Effector CD8-positive, alpha-beta T cell (primary cell): ENCODE data around the gene KLHL29.

ENCODE experiments used
- DNase-seq: peaks from one replicate; lab custom pipeline; 2025; lab: John Stamatoyannopoulos, UW

KLHL29 gene

DNA sequence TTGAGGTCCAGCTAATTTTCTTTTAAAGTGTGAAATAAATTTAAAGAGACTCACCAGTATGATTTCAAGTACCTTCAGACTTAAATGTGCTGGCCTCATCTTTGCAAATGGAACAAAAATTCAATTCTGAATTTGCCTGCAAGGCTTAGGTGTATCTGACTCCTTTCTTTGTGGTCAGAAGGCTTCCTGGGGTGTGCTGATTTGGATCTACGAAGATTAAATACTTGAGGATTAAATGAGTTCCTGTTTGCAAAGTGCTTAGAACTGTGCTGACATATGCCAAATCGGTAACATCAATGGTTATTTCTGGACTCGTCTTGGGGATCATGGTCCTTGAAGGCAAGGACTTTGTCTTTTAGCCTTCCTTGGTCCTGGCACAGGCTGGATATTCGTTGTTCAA lies 9.7 kb downstream of the KLHL29 start:
- DNase-seq: no peak

DNA sequence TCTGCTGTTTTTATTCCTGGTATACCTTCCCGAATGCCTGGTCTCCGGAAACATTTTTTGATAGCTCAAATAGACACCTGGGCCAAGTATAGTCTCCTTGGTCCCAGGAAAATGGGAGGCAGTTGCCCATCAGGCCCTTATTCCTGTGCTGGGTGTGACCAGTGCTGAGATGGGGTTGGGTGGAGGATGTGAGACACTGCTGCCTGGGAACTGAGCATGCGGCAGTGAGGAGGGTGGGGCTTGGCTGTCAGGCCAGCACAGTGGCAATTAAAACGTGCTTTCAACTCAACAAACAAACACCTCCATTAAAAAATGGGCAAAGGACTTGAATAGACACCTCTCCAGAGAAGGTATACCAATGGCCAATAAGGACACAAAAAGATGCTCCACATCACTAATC lies 12.5 kb downstream of the KLHL29 start:
- DNase-seq: no peak

DNA sequence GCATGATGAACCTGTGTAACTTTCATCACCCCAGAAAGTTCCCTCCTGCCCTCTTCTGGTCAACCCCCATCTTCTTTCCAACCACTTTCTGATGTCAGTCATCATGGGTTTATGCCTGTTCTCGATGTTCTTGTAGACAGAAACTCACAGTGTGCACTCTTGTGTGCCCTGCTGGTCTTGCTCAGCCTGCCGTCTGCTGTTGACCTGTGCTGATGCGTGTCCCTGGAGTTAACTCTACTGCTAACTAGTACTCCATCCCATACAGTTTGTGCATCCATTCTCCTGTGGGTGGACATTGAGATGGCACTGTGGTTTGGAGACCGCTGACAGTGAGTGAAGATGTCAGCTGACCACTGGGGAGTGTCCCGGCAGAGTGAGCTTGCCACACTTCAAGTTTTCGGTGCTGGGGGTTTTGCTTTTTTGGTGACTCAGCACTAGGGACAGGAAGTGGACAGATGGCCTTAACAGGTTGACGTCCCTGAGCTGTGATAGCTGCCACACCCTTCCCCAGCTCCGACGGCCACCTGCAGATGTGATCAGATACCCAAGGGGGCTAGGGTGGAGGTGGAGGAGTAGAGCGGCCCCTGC lies 14.8 kb downstream of the KLHL29 start:
- no peak for DNase-seq

DNA sequence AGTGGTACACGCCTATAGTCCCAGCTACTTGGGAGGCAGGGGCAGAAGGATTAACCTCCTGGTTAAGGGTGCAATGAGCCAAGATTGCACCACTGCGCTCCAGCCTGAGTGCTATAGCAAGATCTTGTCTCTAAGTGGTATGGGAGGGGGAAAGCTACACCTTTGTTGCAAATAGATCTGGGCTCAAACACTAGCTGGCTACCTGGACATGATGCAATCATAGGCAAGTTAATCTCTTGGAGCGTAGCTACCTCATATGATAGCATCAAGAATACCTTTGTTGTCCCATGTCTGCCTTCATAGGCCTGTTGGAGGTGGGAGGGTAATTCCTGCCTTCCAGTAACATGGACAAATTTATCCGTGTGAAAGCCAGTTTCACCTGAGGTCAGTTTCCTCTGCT lies 15.7 kb downstream of the KLHL29 start:
- DNase-seq: no peak

DNA sequence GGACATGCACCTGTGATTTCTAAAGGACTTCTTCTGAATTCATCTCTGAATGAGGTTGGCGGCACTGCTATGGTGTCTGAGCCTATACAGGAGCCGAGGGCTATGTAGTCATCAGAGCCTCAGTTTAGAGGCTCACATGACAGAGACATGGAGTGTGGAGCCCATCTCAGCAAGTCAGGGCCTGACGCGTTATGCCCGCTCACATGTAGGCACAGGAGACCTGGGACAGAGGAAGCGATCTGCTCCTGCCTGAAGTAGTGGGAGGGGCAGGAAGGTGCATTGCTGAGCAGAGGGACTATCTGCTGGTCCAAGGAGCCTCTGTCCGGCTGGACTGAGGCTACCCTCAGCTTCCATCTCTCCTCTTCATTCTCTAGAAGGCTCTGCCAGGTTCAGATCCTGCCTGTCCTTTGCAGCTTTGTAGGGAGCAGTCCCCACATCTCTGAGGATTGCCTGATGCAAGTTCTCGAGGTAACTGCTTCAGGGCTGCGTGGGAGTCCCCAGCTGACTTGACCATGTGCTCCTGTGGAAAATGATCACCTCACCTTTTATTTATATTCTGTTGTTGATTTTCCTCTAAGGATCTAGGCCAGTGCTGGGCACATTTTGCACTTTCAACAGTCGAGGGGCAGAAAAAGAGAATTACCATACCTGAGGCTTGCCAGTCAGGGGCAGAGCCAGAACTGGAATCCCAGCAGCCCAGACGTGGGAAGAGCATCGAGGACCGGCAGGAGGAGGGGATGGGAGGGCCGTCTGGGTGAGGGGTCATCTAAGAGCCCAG lies 16.6 kb downstream of the KLHL29 start:
- no peak for DNase-seq

DNA sequence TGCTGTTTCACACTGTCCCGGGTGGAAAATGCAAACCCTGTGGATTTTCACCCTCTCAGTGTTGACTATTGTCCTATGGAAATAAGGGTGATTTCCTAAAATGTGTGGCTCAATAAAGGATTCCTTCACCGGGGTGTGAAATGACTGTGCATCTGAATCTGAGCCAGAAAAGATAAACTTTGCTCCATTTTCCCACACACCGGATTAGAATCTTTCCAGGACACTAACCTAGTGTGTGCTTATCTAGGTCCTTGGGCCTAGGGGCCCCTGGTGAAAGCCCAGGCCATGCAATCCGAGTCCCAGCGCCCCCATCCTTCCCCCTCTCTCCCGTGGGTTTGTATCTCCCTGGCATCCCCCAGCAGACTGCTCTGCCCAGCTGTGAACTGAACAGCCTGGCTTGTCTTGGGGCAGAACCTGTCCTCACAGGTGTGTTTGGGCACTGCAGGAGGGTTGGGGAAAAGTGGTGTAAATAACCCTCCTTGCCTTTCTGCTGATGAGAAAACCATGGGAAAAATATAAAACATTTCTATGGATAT lies 17.3 kb downstream of the KLHL29 start:
- no peak for DNase-seq

DNA sequence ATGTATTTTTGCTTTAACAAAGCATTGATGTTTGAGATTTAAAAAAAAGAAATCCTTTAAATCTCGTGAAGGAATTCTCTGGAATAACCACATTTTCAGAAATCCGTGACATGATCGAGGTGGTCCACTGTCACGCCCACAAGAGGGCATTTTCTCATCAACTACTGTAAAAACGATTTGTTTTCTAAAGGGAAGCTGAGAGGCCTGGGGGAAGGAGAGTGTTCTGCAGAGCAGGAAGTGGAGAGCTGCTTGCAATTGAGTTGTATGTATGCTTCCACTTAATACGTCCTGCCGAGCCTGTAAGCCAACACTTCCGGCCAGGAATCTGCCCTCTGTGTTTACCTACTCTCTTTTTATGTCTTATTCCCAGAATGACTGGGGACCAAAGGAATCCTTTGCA lies 19.4 kb downstream of the KLHL29 start:
- DNase-seq: no peak

DNA sequence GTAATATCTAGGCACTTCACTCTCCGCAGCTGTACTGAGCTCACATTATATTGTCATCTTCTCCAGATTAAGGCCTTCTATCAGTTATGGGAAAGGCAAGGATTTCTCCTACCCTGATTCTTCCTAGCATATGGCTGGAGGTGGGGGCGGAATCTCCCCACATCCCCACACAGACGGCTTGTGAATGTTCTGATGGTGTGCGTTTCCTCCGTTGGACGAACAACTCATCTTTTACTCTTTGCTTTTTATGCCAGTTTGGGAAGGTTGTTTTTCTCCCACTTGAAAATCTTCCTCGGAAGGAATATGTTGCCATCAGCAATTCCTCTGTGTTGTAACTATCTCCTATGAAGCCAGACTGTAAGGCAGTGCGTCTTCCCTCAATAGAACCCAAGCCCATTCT lies 24.3 kb downstream of the KLHL29 start:
- DNase-seq: no peak

DNA sequence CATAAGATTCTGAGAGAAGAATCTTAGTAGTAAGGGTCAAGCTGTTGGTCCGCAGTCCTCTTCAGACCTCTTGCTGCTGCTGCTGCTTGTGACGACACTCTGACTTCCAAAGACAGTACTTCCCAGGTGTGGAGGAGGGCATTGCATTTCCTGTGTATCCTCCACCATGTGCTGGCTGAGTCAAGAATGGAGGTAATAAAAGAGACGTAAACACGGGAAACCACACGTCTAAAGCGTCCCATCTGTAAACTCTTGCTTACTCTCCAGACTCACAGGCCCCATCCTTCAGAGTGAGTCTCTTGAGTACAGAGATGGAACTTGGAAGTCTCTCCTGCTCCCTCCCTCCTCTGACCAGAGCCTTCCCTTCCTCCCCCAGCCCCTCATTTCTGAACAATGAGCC lies 25.6 kb downstream of the KLHL29 start:
- DNase-seq: no peak

DNA sequence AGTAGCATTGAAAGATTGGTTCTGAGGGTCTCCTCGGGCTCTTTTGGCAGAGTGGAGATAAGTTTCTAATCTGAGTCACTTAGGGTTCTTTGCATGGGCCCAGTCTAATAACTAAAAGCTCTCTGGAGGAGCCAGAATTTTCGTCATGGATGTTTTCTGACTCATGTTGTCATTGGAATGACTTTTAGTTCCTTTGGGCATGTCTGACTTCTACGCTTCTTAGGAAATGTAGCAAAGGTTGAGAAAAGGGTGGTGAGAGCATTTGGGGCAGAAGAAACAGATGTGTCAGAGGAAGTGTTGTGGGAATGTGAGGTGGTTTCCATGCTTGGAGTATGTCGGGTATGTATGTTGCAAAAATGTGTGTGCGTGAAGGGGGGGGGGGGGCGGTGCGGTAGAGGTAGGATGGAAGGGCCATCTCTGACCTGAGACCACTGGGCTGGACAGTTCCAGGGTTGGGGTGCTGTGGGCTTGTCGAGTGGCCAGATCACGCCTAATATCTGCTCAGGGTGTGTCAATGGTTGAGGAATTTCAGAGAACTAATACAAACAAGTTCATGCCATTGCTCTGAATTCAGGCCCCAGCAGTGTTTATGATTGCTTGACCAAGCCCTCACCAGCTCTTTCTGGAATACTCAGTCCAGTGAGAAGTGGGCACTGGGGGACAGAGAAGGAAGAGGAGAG lies 26.9 kb downstream of the KLHL29 start:
- DNase-seq: no peak

DNA sequence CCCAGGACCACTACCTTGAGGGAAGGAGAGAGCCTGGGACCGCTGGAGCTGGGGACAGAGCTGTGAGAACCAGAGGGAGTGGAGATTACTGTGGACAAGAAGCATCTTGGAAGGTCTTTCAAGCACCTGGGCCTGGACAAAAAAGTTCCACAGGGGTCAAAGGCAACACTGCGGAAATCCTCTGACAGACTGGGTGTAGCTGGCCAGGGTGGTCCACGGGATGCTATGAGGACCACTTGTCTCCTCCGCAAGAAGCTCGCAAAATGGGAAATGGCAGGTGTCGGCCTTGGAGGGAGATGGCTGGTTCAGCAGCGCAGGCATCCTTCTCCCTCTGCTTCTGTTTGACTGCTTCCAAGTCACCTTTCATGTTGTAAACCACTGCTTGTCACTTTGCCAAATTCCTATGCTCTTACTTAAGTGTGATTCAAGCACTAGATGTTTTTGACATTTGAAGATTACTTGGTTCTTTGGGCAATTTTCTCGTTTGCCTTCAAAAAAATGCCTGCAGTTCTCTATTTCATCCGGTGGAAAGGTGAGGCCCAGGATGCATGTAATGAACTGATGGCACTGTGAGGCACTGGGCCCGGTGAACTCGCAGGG lies 27.7 kb downstream of the KLHL29 start:
- DNase-seq: no peak

DNA sequence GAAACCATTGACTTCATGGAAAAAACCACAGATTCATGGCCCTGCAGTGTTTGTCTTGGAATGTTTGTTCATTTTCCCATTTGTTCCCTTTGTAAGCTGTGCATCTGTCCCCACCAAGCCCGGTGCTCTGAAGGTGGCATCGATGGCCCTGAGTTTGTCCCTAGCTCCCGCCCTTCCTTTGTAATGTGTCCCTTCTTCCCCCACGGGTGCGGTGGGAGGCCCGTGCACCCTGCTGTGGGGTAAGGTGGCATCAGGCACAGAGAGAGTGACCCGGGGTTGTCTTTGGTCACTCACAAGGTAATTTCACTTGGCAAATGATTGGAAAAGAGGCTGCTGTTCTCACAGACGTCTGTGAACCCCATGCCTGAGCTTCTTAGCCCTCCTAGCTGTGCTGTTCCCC lies 28.7 kb downstream of the KLHL29 start:
- DNase-seq: no peak

DNA sequence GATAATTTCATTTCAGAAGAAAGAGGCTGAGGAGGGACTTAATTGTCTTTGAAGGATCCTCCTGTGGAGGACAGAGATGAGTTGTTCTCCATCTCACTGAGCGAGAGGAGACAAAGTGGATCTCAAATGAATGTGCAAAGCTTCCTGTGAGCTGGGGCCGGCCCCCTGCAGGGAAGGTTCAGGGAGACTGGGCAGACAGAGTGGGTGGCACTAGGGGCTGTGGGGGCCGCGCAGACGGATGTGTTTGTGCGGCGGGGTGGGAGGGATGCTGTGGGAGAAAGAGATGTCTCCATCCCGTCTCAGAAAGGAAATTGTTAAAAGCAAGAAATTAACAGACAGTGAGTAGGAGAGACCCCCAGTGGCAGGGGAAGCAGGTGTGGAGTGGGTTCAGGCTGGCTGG lies 29.1 kb downstream of the KLHL29 start:
- DNase-seq: no peak

DNA sequence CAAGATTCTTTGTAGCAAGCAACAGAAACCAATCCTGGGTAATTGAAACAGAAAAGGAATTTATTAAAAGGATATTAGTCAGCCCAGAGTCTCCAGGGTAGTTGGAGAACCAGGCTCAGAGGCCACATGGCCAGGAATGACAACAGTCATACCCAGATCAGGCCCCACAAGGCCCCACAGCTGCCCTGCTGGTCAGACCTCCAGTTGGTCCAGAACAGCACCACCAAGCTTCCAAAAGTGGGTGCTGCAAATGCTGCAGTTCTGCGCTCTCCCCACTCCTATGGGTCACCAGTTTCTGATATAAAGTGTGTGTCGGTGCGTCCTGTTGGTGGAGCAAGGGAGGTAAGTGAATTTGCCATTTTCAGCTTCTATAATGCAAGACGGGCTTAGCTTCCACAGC lies 29.9 kb downstream of the KLHL29 start:
- no peak for DNase-seq

DNA sequence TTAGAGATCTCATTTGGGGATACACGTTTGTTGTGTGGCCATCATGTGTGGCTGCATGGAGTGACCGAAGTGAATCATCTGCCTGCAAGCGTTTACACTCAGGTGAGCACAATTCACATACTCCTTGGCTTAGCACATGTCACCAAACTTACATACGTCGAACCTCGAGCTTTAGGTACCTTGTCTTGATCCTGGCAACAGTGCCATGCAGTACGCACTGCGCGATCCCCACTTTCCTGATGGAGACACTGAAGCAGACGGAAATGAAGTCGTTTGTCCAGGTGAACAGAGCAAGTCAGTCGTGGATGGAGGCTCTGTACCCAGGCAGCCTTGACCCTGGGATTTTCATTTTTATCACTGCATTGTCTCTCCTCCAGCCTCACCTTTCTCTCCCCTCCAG lies 32.3 kb downstream of the KLHL29 start:
- no peak for DNase-seq

DNA sequence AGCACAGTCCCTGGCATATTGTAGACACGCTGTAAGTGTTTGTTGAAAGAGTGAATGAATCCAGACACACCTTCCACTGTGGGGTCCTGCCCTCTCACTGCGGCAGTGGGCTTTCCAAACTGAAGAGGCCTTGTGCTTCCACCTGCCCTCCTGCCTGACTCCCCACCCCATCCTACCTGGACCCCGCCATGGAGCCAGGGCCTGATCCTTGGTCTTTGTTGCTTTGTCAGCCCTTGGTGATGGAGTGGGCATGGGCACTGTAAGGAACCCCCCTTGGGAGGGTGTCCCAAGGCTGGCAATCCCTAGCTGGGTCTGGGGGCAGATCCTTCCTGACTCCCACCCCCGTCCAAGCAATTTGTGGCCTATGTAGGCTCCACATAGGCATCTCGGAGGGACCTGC lies 33.1 kb downstream of the KLHL29 start:
- no peak for DNase-seq

DNA sequence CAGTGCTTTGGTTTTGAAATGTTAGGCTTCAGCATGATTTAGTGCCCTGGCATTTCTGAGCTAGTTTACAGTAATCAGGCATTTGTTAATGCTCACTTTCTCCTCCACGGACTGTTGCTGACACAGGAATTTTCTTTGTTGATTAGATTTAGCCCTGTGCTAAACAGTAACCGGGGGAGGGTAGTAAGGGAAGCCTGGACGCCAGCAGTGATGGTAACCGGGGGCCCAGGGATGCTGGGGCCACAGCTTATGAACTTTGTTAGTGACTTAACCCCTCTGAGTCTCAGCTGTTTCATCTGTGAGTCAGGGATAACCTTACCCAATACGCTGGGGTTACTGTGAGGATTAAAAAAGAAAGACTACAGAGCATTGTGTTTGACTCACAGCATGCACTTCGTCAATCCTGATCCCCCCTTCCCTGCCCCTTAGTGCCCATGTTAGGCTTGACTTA lies 33.5 kb downstream of the KLHL29 start:
- no peak for DNase-seq

DNA sequence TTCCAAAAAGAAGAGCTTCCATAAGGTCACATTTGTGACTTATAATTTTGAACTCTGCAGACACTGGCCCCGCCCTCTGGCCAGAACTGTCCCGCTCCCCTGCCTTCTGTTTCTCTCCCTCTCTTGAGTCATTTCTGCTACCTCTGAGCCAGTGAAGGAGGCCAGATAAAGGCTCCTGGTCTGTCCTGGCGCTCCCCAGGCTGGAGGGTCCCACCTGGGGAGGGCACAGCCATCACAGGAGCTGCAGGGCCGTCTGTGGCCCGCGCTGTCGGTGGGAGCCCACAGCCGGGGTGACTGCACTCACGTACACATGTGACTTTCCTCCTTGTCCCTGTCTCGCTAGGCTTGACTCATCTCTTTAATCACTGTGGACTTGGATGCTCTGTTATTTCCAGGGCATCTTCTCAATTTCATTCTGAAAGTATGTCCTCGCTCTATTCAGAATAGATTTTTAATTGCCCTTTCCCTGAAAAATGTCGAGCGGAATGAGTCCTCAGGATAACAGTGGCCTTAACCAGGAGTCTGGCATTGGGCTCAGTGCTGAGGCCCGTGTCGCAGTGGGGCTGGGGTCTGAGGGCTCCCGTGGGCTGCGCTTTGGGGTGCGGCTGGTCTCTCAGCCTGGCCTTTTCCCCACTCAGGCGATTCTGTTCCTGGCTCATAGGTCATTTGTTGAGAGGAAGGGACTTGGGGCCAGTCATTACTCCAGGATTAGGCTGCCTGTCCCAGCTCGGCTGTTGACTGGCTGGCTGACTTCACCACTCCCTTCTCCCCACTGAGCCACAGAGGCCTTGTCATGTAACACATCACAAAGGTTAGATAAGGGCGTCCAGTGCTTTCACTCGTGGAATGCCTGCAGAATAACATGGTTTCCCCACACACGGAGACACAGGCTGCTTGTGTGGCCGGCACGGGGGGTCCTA lies 34.5 kb downstream of the KLHL29 start:
- no peak for DNase-seq

DNA sequence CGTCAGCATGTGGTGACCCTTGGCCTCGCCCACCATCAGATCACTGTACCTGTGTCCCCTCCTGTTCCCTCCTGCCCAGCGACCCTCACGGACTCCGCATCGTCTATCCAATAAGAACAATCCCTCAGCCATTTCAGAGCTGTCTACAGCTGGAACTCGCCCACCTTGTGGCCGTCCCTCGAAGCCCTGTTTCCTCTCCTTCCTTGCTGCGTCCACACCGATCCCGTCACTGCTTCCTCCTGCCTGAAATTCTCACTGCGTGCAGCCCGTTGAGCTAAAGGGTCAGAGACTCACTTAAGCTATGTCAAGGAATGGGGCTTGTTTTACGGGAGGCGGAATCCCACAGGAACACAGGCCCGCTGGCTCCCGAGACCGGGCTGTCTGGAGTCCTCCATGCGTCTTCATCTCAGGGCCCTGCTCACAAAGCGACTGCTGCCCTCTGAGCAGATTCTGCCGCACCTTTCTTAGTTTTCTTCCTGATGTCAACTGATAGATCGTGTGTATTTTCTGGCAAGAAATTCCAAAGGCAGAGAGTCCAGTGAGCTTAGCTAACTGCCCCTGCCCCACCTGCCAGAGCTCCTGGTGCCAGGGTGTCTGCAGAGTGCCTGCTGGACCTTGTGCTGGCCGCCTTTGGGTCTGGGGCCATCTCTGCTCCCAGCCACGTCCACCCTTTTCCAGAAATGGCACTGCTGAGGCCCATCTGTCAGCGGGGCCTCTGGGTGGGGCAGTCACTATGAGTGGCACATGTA lies 35.3 kb downstream of the KLHL29 start:
- DNase-seq: no peak

DNA sequence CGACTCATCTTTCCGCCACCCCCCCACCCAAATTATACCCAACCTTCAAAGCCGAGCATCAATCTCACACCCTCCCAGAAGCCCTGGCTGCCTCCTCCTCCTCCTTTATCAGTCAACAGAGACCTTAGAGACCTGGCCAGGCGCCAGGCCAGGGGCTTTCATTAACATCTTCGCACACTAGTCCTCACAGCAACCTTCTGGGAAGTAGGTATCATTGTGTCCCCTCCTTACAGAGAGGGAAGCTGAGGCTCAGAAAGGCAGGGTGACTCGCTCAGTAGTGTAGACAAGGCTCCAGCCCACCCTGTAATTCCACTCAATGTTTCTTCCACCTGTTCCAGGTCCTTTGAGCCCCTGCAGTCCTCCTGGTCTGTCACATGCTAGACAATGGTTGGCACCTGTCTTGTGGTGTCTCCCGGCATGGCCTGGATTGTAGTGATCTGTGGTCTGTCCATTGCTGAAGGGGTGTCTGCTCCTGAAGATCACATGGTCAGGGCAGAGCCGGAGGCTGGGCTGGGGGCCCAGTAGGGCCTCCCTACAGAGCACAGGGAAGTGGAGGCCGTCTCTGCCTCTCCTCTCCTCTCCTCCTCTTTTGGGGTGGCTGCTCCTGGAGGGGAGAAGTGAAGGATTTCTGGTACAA lies 36.0 kb downstream of the KLHL29 start:
- no peak for DNase-seq
